Liver (tissue), 9 donors: ENCODE measurements around the gene EXD3. TPM values are rescaled to one million over a fixed set of nuclear protein-coding genes. Genes with fewer than 3 reads are reported as not detected.

Experiments used
- DNase-seq: peaks from one replicate; pipeline ENCODE4 v3.0.0-alpha.2; 2017; ENCODE audit warnings: low spot score
- H3K27ac ChIP-seq, 2 donors: one replicate each; pipeline ENCODE4 v1.7.0; 2013; ENCODE audit warnings: inconsistent platforms in 2 of 2, low read length in 2 of 2, control low read depth in 1 of 2, low read depth in 1 of 2, mild to moderate bottlenecking in 1 of 2
- H3K27me3 ChIP-seq, 4 donors: one replicate each; pipeline versions ENCODE4 v1.6.1 to v1.7.0; 2013; ENCODE audit warnings: low read length in 3 of 4, inconsistent platforms in 1 of 4, mild to moderate bottlenecking in 1 of 4, moderate library complexity in 1 of 4; ENCODE audit not compliant: control insufficient read depth in 4 of 4, insufficient read depth in 4 of 4
- H3K36me3 ChIP-seq, 4 donors: one replicate each; pipeline versions ENCODE4 v1.6.1 to v1.7.0; 2013; ENCODE audit warnings: low read length in 3 of 4, mild to moderate bottlenecking in 3 of 4, low read depth in 1 of 4, moderate library complexity in 1 of 4; ENCODE audit not compliant: control insufficient read depth in 4 of 4, insufficient read depth in 3 of 4
- H3K4me1 ChIP-seq, 4 donors: one replicate each; pipeline versions ENCODE4 v1.6.1 to v1.7.0; 2013; ENCODE audit warnings: low read length in 3 of 4, mild to moderate bottlenecking in 3 of 4, moderate library complexity in 1 of 4; ENCODE audit not compliant: control insufficient read depth in 4 of 4, insufficient read depth in 4 of 4
- H3K4me3 ChIP-seq, 3 donors: one replicate each; pipeline versions ENCODE4 v1.6.1 to v1.7.0; 2013; ENCODE audit warnings: low read length in 3 of 3, control low read depth in 1 of 3, low read depth in 1 of 3, mild to moderate bottlenecking in 1 of 3
- H3K9ac ChIP-seq, 2 donors: one replicate each; pipeline ENCODE4 v1.7.0; 2013; ENCODE audit warnings: low read length in 2 of 2, mild to moderate bottlenecking in 2 of 2, moderate library complexity in 2 of 2, control low read depth in 1 of 2, low read depth in 1 of 2
- H3K9me3 ChIP-seq, 4 donors: one replicate each; pipeline versions ENCODE4 v1.6.1 to v1.7.0; 2013; ENCODE audit warnings: low read length in 3 of 4; ENCODE audit not compliant: control insufficient read depth in 4 of 4
- ATF3 ChIP-seq: IDR thresholded peaks from 2 replicates; pipeline ENCODE4 v1.6.1; 2016; ENCODE audit warnings: antibody characterized with exemption
- CTCF ChIP-seq: fragments of 150-350 bp; IDR thresholded peaks from 2 replicates; pipeline ENCODE4 v1.5.1; 2017; ENCODE audit warnings: improper control_type of control experiment, low read depth, low read length; ENCODE audit not compliant: missing input control
- FOXA1 ChIP-seq: IDR thresholded peaks from 2 replicates; pipeline ENCODE4 v1.6.1; 2016; ENCODE audit warnings: antibody characterized with exemption
- FOXA2 ChIP-seq: IDR thresholded peaks from 2 replicates; pipeline ENCODE4 v1.6.1; 2016; ENCODE audit warnings: antibody characterized with exemption
- GABPA ChIP-seq, 2 donors: IDR thresholded peaks in 1 of 2; conservative IDR thresholded peaks in 1 of 2; 2 replicates each; pipeline ENCODE4 v1.6.1; 2016; ENCODE audit warnings: antibody characterized with exemption in 2 of 2, mild to moderate bottlenecking in 1 of 2, moderate library complexity in 1 of 2
- HNF4A ChIP-seq, 2 donors: conservative IDR thresholded peaks; 2 replicates each; pipeline ENCODE4 v1.6.1; 2016; ENCODE audit warnings: antibody characterized with exemption in 2 of 2, mild to moderate bottlenecking in 2 of 2
- HNF4G ChIP-seq: IDR thresholded peaks from 2 replicates; pipeline ENCODE4 v1.6.1; 2016; ENCODE audit warnings: antibody characterized with exemption
- MAX ChIP-seq: IDR thresholded peaks from 2 replicates; pipeline ENCODE4 v1.6.1; 2016; ENCODE audit warnings: antibody characterized with exemption
- RAD21 ChIP-seq, 2 donors: IDR thresholded peaks; 2 replicates each; pipeline ENCODE4 v1.6.1; 2016; ENCODE audit warnings: antibody characterized with exemption in 2 of 2, mild to moderate bottlenecking in 2 of 2
- REST ChIP-seq: IDR thresholded peaks from 2 replicates; pipeline ENCODE4 v1.6.1; 2016; ENCODE audit warnings: antibody characterized with exemption, mild to moderate bottlenecking
- RXRA ChIP-seq, 2 donors: IDR thresholded peaks; 2 replicates each; pipeline ENCODE4 v1.6.1; 2017 to 2018; ENCODE audit warnings: antibody characterized with exemption in 2 of 2, mild to moderate bottlenecking in 1 of 2
- SP1 ChIP-seq: IDR thresholded peaks from 2 replicates; pipeline ENCODE4 v1.6.1; 2018; ENCODE audit warnings: antibody characterized with exemption, mild to moderate bottlenecking
- TAF1 ChIP-seq: conservative IDR thresholded peaks from 2 replicates; pipeline ENCODE4 v1.6.1; 2016; ENCODE audit warnings: antibody characterized with exemption, mild to moderate bottlenecking
- YY1 ChIP-seq: IDR thresholded peaks from 2 replicates; pipeline ENCODE4 v1.6.1; 2016; ENCODE audit warnings: antibody characterized with exemption, mild to moderate bottlenecking
- ZBTB33 ChIP-seq: IDR thresholded peaks from 2 replicates; pipeline ENCODE4 v1.6.1; 2016; ENCODE audit warnings: antibody characterized with exemption
- WGBS: extraction: QIAGEN DNeasy Blood & Tissue Kit; methylation state at CpG from one replicate; pipeline ENCODE4 v1.1.7; 2013; 5-methylcytosine and 5-hydroxymethylcytosine counted together
- polyA plus RNA-seq, 2 donors: library from polyadenylated mRNA; stranded (reverse) in 1 of 2; unstranded in 1 of 2; fragments of 200-250 nt in 1 of 2; fragments of >200 nt in 1 of 2; fragmentation: Nextera tagmentation in 1 of 2; extraction: Ambion mirVana in 1 of 2; gene quantifications; one replicate each; pipeline versions ENCODE4 v1.2.1 to v1.2.3, GENCODE V29; 2013 to 2015
- total RNA-seq, 2 donors: library from RNA; depleted of rRNA; stranded (reverse); fragments of >200 nt; gene quantifications; one replicate each; pipeline ENCODE4 v1.2.3, GENCODE V29; 2014
- donor health status: healthy.
- donor health status: healthy.
- donor health status: healthy.
- donor health status: healthy.
- donor health status: healthy.

EXD3 gene
- total and polyA plus RNA-seq, 4 donors, result 2.5 to 6.7 (median 3.7) TPM

- Histone ChIP-seq H3K4me1 (peaks cover 3 to 9% (median 6%) of the 10 kb centered on the region in 4 donors), H3K9ac (no peak overlapping the region), H3K36me3 (no peaks in the 10 kb centered on the region), H3K27me3 (no peaks in the 10 kb centered on the region), H3K9me3 (no peaks in the 10 kb centered on the region), H3K4me3 (no peak overlapping the region), H3K27ac (no peak overlapping the region)
- WGBS, result 91% methylated on average over 99 of the region's 99 CpGs
- TF ChIP-seq RXRA (IDR thresholded peaks at IDR 0.05), result no peak
- no peak for TF ChIP-seq FOXA2
- TF ChIP-seq RAD21 (IDR thresholded peaks at IDR 0.05), result no peak
- no peak for TF ChIP-seq ZBTB33
- no peak for TF ChIP-seq HNF4A (conservative IDR thresholded peaks at IDR 0.05)
- TF ChIP-seq HNF4G, result no peak
- TF ChIP-seq YY1, result no peak
- no peak for TF ChIP-seq ATF3
- TF ChIP-seq GABPA (IDR thresholded peaks at IDR 0.05 in 1 of 2, conservative IDR thresholded peaks at IDR 0.05 in 1 of 2), result no peak
- TF ChIP-seq SP1, result no peak
- DNase-seq, result no peak
These were observed 5.6 kb downstream of the EXD3 start for GRCh38 chr9:137417161-137418021.

- Histone ChIP-seq H3K9me3 (no peaks in the 10 kb centered on the region), H3K9ac (no peak overlapping the region), H3K4me3 (no peak overlapping the region), H3K4me1 (peaks cover 0 to 3% (median 1%) of the 10 kb centered on the region in 4 donors), H3K36me3 (no peaks in the 10 kb centered on the region), H3K27me3 (no peaks in the 10 kb centered on the region), H3K27ac (no peak overlapping the region)
- TF ChIP-seq MAX (no peak), FOXA2 (no peak)
- 96% methylated on average over 45 of the region's 45 CpGs for WGBS
- no peak for DNase-seq
These were observed 6.3 kb downstream of the EXD3 start for GRCh38 chr9:137416563-137417151.

- Histone ChIP-seq H3K27ac (no peak overlapping the region), H3K27me3 (no peaks in the 10 kb centered on the region), H3K36me3 (no peaks in the 10 kb centered on the region), H3K9me3 (no peaks in the 10 kb centered on the region), H3K4me3 (no peak overlapping the region), H3K9ac (no peak overlapping the region), H3K4me1 (no peaks in the 10 kb centered on the region)
- 98% methylated on average over 23 of the region's 23 CpGs for WGBS
- DNase-seq, result no peak
- TF ChIP-seq HNF4A (conservative IDR thresholded peaks at IDR 0.05), result no peak
- TF ChIP-seq FOXA2, result no peak
- no peak for TF ChIP-seq MAX
- TF ChIP-seq REST, result no peak
- TF ChIP-seq CTCF, result no peak
- no peak for TF ChIP-seq YY1
- no peak for TF ChIP-seq TAF1
- TF ChIP-seq GABPA (IDR thresholded peaks at IDR 0.05 in 1 of 2, conservative IDR thresholded peaks at IDR 0.05 in 1 of 2), result no peak
- TF ChIP-seq HNF4G, result no peak
- no peak for TF ChIP-seq ATF3
- TF ChIP-seq FOXA1, result no peak
- TF ChIP-seq RAD21 (IDR thresholded peaks at IDR 0.05), result no peak
These were observed 6.9 kb downstream of the EXD3 start for GRCh38 chr9:137416006-137416562.
